Stimulated activated CD4-positive, alpha-beta T cell treated with anti-CD3 and anti-CD28 coated beads, Interleukin-4, amount 100 ng/mL, for 1 hour (primary cell): ENCODE measurements around the gene MDH1.
"Not testable (repeated sequence)": the region's sequence is repeated elsewhere in the genome, so short reads cannot be mapped to it uniquely, and the experiment has no call there.

Source experiments
- DNase-seq: peaks from one replicate; pipeline ENCODE4 v3.0.0-alpha.2; 2020

MDH1 gene

DNA sequence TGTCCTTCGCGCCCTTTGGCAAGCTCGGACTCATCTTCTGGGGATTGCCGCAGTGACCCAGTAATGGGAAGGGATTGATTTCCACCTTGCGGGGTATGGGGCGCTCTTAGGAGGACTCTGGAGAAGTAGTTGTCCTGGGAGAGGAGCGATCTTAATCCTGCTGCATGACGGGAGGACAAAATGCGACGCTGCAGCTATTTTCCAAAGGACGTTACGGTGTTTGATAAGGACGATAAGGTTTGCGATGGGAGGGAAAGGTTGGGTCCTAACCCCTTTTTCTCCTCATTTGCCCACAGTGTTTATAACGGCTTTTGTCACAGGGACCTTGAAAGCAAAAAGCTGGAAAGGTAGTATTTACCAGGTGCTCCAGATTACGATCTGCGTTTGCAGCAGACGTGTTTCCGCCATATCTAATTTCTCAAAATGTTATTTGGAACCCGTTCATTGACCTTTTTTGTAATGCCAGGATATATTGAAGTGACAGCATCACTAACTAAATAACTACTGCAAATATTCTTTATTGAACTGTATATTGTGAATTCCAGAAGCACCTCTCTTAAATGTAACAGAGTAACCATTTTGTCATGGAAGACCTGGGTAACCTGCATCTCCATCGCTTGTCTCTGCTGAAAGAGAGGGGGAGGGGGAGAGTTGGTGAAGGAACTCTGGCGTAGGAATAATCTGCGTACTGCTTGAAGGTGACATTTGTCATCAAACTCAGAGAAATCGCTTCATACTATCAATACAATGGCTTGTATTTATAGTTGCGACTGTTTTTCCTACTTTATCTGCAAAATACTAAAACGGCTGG, 590 bp downstream of the MDH1 start:
- DNase-seq = no peak

DNA sequence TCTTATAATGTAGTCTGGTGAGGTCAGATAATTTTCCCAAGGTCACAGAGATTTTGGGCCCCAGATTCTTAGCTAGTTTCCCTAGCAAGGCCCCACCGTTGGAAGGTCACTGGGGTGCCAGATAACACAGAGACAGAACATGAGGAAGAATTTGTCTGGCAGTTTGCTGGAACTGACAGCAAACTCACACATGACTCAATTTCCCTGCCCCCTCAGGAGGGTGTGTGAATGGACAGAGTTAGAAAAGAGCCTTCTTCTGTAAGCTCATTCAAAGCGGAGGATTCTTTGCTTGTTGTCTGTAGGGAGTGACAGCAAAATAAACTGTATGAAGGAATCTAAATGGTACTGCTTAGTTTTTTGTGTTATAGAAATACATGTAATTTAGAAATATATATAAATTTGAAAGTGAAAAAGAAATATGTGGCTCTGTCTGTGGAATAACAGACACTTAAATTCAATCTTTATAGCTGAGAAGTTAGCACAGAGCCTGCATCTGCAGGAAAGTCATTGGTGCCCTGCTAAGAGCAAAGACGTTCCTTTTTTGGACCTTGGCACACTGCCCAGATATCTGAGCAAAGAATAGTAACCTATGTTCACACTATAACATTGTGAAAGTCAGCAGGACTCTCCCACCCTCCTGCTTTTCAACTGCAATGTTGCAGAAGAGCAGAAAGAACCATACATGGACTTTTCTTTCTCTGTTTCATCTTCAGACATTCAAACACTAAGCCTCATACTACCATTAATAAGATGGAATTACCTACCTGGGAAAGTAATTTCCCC, 2.1 kb downstream of the MDH1 start:
- no peak for DNase-seq

DNA sequence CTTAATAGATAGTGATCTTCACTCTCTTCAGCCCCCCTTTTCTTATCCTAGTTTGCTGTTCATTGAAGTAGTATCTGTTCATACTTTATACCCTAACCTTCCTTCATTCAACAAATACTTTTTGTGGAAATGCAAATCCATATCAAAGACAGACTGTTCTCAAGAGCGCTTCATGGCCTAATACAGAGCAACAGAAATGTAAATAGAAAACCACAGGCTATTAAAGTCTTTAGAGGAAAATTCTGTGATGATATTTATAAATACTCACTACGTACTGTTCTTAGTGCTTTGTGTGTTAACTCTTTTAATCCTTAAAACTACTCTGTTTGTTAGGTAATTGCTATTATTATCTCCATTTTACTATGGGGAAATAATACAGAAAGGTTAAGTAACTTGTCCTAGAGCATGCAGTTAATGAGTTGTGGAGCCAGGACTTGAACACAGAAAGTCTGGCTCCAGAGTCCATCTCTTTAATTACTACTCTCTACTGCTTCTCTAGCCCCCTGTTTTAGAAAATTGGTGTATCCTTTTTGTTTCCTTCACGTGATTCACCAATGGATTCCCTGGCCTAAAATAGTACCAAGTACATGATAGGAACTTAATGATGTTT, 2.9 kb downstream of the MDH1 start:
- no peak for DNase-seq

DNA sequence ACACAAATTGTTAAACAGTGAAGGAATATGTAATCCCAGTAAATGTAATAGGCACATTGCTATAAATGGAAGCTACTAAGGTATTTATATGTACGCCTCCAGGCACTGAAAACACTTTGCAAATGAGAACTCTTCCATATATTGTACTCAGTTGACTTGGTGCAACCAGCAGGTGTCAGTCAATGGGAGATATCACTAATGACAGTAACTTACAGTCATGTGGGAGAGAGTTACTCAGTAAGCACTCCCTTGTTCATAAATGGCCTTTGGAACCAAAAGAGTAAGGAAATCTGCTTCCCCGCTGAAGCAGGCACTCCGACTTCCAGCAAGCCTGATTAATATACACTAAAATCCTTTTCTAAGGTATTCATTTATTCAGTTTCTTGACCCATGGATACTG, 5.9 kb downstream of the MDH1 start:
- DNase-seq = no peak

DNA sequence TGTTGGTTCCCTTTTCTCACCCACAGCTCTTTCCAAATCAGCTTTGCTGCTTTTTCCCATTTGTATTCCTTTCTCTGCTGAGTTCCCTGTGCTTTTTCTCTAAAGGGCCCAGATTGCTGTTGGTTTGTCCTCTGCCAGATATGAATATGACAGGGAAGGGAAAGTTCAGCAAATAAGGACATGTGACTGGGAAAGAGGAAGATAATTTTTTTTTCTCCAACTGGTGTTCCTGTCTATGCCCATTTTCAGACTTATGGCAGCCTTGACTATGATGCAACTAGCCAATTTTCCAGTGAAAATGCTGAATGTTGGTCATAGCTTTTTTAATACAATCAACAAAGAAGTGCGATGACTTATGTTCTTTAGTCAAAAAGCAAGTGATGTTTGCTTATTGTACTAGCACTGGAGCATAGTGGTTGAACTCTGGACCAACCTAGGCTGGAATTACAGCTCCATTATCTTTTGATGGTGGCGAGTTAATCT, 7.7 kb downstream of the MDH1 start:
- DNase-seq = no peak

DNA sequence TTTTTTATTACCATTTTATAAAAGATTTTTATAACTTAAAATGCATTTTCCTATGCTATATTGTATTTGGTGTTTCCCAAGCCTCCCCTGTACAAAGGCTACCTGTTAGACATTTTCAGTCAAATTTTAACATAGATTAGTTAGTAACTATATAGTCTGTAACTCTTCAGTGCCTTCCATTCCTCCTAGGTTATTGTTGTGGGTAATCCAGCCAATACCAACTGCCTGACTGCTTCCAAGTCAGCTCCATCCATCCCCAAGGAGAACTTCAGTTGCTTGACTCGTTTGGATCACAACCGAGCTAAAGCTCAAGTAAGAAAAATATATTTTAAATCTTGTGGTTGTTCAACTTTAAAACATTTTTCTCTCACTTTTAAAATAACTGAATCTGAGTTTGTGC, 10.2 kb downstream of the MDH1 start:
- DNase-seq = no peak

DNA sequence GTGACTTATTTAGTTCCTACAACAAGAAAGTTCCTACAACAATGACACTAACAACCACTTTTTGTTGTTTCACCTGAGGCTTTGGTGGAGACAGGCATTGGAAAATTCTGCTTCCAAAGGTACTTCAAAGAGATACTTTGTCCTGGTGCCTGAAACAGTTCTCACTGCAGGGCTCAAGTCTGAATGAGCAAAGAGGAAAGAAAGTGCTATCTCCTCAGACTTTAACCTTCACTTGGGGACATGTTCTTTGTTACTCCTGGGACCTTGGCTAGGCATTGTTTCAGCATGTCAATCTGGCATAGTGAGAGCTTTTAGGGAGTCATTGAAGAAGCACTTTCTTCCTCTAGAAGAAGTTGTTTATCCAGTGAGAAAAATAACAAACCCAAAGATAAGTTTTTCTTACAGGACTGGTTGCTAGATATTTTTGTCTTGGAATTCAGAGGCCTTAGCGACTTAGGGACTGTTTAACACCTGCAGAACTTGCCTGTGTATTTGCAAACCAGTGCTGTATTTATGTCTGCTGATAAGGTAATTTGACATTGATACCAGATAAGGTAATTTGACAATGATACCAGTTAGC, 12.2 kb downstream of the MDH1 start:
- no peak for DNase-seq

DNA sequence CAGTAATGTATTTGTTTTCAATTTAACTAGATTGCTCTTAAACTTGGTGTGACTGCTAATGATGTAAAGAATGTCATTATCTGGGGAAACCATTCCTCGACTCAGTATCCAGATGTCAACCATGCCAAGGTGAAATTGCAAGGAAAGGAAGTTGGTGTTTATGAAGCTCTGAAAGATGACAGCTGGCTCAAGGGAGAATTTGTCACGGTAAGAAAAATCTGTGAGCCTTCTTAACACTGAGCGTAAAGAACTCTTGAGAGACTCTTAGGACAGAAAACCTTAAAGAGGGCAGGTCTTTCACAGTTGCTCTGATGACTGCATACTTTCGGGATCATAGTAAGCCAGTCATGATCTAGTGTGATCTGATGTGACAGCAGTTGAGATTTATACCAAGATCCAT, 15.9 kb downstream of the MDH1 start:
- DNase-seq = no peak

DNA sequence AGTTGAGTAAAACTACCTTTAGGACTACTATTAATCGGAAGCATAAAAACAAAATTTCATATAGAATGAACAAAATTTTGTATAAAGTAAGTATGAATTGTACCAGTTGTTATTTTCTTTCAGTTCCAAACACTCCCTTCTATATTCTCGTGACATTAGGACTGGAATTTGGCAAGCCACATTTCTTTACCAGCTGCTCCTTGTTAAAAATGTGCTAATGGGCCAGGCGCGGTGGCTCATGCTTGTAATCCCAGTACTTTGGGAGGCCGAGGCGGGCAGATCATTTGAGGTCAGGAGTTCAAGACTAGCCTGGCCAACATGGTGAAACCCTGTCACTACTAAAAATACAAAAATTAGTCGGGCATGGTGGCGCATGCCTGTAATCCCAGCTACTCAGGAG, 20.1 kb downstream of the MDH1 start:
- not testable (repeated sequence) for DNase-seq

DNA sequence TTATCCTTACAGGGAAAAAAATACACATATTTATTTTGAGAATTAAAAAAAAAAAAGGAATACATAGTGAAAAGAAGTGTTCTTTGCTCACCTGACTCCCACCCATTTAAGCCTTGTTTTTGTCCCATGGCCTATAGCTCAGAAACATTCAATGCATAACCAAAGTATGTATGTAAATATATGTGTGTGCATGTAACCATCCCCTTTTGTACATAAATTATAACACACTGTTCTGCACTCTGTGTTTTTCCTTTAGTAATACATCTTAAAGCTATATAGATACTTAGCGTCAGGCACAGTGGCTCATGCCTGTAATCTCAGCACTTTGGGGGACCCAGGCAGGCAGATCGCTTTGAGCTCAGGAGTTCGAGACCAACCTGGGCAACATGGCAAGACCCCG, 21.8 kb downstream of the MDH1 start:
- no peak for DNase-seq

DNA sequence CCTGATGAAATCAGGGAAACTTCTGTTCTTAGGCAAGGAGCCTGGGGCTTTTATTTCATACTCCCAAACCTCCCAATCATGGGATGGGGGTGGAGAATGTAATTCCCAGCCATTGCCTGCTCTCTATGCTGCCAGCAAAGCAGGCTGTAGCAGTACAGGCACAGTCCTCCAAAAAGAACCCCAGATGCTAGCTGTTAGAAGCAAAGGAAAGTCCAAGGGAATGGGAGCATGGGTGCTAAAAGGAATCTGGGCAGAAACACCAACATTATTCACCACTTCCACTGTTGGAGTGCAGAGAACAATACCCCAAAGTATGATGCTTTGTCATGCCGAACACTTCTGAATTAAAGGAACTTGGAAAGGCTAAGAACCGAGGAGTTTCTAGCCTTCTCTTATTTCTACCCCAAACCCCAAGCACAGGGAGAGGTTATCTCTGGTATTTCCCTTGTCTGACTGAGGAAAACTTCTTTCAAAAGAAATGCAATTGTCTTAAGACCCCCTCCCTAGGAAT, 24.7 kb downstream of the MDH1 start:
- DNase-seq = no peak

DNA sequence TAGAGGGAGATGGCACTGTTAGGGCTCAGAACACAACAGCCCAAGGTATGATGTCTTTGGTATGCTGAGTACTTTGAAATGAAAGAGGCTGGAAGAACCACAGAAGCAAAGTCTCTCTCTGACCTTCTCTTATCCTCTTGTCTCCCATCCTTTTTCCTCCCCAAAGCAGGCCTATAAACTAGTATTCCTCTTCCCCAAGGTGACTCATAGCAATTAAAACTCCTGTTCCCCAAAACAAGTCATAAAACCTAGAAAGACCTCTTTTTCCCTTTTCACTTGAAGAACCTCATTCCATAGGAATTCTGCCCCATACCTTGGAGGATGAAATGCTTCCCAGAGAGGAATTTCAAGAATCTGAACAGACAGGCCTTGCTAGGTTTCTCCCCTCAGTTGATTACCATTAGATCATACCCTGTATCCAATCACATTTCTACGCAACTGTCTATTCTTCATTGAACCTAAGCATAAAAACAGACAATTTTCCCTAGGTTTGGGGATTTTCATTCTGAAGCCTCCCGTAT, 25.7 kb downstream of the MDH1 start:
- no peak for DNase-seq

DNA sequence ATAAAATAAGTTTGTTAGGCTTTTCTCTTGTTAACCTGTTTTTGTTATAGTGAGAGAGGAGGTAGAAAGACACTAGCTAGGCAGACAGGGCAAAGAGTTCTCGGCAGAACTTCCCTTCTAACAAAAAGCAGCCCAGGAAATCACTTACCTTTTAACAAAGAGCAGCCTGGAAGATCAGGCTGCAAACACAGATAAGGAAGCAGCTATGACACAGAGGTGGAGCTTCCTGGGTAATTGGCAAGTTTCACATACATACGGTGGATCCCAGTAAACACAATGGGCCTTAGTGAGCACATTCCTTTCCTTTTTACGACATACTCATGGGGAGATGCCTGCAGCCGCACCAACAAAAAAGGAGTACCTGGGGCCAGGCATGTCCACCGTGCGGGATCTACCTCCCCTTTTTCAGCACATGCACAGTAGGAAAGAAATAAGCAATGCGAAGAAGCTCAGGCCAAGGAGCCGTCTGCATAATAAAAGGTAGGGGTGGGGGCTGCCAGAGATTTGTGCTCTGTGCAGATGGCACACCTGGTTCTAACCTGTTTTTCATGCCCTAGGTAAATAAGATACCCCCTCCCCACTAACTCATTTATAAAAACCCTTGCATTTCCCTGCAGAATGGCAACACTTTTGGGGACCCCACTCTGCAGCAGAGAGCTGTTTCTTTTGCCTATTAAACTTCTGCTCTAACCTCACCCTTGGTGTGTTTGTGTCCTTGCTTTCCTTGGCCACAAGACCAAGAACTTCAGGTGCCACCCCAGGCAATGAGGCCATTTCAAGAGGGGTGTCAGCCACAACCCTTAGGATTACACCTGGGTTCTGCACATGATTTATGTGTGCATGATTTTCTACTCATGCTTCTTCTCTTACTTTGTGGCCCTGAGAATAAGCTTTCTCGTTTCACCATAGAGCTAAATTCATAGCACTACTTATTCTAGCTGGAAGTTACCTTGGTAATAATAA, 26.5 kb downstream of the MDH1 start:
- no peak for DNase-seq

DNA sequence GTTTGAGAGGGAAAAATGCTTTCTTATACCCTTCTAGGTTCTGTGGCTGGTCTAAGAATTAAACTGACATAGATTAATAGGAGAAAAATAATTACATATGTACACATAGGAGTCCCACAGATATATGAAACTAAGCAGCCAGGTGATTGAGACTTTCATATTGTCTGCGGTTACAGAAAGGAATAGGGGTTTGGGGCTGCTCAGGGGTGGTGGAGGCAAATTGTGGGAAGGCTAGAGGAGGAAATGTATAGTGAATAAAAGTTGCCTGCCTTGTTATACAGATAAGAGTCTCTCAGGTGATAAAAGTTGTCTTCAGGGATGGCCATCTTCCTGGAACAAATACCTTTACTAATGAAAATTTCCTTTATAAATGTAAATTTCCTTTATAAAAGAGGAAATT, 28.6 kb downstream of the MDH1 start:
- no peak for DNase-seq

DNA sequence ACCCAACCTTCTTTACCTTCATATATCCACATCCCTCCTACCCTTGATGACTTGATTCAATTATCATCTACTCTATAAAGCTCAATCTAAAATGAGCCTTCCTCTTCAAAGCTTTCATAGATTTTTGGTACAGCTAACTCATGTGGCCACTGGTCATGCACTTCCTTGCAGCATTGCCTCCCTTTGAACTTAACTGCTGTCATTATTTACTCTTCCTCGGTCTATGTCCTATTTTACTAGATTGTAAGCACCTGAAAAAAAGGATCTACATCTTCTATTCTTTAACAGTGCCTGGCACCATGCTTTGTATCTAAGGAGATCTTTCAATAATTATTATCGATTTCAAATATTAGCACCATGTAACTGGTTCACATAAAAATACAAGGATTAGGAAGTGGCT, 30.6 kb downstream of the MDH1 start:
- DNase-seq = no peak

DNA sequence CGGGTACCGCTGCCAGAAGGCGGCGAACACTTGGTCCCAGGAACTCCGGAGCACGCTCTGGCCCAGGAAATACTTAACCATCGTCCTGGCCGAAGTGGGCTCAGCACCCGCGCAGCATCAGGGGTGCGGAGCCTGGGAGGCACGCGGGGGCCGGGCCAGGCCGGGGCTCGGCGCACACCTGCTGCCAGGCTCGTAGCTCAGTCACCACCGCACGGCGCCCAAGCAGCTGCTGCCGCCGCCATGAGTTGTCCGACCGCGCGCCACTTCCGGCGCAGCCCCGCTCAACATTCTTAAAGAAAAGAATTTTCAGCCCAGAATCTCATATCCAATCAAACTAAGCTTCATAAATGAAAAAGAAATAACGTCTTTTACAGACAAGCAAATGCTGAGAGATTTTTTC, 34.0 kb downstream of the MDH1 start:
- no peak for DNase-seq

DNA sequence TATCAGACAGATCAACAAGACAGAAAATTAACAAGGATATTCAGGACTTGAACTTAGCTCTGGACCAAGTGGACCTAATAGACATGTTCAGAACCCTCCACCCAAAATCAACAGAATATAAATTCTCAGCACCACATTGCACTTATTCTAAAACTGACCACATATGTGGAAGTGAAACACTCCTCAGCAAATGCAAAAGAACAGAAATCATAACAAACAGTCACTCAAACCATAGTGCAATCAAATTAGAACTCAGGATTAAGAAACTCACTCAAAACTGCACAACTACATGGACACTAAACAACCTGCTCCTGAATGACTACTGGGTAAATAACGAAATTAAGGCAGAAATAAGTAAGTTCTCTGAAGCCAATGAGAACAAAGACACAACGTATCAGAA, 35.0 kb downstream of the MDH1 start:
- DNase-seq = not testable (repeated sequence)

DNA sequence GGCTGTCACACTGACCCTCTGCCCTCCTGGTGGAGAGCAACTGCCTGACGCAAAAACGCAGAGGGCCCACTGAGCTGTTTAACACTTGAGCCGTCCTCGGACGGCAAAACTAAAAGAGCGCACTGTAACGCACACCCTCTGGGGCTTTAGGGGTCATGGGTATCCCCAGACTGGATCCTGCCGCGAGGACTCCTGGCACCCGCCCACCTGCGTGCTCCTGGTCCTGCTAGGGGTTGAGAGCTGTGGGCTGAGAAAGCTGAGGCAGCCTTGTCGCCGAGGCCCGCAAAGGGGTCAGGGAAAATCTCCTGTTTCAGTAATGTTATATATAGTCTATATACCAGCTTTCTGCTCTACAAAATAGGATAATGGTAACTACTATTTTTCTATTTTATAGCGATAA, 39.1 kb downstream of the MDH1 start:
- DNase-seq = no peak

DNA sequence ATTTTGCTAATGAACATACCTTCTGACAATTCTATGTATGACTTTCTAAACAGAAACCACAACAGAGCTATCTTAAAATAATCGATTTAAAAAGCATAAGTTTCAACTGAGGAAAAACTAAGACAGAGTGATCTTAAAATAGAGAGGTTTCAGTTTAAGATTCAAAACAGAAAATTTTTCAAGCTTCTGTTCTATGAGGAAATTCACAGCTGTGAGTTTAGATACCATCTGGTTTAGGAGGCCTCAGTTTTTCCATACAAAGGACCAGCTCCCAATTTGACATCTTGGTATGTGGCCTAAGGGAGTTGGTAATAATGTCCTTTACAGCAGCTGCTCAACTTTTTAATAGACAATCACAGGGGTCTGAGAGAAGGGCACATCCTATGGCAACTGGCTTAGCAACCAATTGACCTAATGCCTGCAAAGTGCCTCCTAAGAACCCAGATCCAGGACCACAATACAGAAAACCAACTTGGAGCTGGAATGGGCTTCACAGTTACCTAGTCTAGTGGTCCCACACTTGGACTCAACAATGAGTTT, 39.7 kb downstream of the MDH1 start:
- no peak for DNase-seq

DNA sequence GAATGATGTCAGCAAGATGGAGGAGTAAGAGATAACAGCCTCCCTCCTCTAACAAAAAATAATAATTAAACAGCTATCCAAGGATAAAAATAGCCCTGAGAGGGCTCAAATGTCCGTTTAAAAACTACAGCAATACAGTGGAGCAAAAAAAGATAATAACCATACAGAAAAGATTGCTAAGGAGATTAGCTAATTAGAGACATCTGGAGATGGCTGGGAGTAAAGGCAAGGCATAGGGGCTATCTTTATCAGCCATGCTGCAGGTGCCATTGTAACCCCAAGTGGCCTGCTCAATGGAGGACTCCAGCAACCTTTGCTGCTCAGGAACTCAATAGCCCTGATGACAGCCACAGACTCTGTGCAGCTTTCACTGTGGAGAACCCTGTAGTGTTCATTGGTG, 42.7 kb downstream of the MDH1 start:
- DNase-seq = no peak

DNA sequence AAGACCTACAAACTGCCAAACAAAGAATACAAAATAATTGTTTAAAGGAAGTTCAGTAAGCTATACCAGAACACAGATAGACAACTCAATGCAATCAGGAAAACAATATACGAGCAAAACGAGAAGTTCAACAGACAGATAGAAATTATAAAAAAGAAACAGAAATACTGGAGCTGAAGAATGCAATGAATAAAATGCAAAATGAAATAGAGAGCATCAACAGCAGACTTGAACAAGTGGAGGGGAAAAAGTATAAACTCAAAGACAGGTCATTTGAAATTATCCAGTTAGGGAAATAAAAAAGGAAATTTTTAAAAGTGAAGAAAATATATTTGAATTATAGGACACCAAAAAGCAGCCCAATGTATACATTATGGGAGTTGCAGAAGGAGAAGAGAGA, 43.6 kb downstream of the MDH1 start:
- no peak for DNase-seq

DNA sequence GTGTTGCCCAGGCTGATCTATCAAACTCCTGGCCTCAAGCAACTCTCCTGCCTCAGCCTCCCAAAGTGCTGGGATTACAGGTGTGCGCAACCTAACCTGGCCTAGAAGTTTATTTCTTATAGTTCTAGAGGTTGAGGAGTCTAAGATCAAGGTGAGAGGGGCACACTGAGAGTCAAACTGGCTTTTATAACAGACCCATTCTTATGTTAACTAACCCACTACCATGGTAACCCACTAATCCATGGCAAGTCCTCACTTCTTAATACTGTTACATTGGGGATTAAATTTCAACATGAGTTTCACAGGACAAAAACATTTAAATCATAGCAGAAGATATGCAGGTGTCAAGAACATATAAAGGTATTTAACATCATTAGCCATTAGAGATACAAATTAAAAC, 50.6 kb downstream of the MDH1 start:
- no peak for DNase-seq
